Glomerular visceral epithelial cell (primary cell): ENCODE results near the gene NKD2.
"Not testable (repeated sequence)": the region's sequence is repeated elsewhere in the genome, so short reads cannot be mapped to it uniquely, and the experiment has no call there.

Source experiments
- DNase-seq: peaks from one replicate; pipeline ENCODE4 v3.0.0-alpha.2; 2016; ENCODE audit errors: extremely low spot score

Gene NKD2

DNA sequence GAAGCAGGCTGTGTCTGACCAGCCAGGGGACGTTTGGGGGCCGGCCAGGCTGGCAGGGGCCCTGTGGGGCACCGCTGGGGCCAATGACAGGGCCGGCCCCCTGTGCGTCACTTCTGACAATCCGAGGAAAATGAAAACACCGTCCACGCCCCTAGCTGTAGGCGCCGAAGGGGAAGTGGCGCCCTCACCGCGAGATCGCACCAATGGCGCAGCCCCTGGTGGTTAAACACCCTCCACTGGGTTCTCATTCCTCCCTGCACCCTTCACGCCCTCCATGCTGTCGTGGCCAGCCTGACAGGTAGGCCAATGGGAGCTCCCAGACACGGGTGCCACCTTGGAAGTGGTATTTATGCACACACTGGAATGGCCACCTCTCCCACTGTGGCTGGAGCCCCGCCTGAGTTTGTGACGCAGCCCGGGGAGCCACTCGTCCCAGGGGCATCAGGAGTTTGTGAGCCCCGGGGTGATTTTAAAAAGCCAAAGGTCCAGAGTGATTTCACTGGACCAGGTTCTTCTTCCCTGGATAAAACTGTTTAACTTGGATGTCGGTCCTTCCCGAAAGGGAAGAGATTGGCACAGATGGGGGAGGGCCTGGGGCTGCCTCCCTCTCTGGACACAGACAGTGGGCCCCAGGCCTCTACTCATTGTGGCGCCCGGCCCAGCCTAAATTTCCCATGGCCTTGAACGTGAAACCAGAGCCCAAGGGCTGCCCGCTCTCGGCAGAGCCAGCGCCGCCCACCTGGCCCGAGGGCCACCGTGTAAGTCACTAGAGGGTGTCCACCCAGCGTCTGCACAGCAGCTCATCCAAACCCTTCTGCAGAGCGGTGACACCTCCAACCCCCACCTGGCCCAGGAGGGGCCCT, 49.7 kb downstream of the NKD2 start:
- DNase-seq, result no peak

DNA sequence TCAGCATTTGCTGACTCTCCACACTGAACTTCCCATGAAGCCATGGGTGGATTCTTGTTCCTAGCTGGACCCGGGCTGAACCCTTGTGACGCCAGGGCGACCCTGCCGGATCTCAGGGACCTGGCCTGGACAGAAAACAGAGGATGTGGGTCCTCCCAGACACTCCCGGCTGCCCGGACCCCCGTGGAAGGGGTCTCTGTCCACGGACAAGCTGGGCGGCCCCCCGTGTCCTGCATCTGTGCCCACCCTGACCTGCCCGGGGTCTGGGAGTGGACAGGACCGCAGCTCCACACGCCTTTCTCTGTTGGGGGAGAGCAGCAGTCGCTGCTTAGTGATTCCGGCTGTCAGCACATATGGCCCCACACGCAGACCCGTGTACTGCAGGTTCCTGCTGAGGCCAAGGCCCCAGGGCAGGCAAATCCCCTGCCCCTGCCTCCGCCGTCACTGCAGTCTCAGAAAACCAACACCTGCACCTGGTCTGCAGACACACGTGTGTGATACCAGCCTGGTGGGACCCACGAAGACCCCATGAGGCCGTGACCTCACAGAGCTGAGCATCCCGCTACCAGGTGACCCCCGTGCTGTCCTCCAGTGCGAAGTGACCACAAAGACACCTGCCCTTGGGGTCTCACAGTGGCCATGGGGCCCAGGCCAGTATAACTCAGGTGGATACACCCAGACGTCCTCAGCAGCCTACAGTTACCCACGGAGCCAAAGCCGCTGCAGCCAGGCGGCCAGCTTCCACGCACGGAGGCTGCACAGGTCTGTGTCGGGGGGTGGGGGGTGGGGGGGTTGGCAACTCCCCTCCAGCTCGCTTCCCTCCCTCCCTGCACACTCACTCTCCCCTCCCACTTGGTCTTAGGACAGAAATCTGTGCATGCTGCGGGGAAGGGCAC, 50.6 kb downstream of the NKD2 start:
- DNase-seq, result no peak

DNA sequence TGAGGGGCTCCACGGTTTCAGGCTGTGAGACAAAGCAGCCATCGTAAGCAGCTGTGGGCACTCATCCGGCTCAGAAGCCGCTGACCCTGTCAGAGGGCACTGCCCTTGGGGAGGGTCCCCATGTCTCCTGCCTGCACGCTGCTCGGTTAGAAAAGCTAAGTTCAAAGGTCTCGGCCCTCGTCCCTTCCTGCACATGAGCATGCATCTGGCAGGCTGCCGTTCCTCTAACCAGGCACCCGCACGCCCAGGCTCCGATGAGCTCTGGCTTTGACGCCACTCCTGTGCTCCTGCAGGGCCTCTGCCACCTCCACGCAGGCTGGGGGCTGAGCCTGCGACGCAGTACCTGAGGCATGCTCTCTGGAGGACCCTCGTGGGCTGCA, 51.3 kb downstream of the NKD2 start:
- no peak for DNase-seq

DNA sequence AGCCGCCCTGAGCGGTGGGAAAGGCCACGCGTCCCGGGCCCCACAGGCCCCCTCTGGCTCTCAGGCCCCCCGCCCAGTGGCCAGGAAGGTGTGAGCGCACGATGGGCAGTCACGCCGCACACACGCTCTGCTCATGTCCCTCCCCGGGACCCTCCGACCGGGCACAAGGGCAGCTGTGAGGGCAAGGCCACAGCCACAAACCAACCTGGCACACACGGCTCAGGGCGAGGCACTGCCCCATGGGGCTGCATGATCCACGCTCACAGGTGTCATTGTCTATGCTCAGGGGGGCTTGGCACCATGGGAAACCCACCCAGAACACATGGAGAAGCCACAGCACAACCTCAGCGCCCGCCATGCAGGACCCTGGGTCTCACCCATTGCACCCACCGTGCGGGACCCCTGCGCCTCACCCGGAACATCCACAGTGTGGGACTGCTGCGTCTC, 52.0 kb downstream of the NKD2 start:
- DNase-seq, result no peak

DNA sequence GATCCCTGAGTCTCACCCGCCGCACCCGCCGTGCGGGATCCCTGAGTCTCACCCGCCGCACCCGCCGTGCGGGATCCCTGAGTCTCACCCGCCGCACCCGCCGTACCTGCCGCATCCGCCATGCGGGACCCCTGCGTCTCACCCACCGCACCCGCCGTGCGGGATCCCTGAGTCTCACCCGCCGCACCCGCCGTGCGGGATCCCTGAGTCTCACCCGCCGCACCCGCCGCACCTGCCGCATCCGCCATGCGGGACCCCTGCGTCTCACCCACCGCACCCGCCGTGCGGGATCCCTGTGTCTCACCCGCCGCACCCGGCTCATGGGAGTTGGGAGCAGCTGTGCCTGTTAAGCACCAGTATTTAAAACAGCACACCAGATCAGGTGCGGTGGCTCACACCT, 52.7 kb downstream of the NKD2 start:
- not testable (repeated sequence) for DNase-seq

DNA sequence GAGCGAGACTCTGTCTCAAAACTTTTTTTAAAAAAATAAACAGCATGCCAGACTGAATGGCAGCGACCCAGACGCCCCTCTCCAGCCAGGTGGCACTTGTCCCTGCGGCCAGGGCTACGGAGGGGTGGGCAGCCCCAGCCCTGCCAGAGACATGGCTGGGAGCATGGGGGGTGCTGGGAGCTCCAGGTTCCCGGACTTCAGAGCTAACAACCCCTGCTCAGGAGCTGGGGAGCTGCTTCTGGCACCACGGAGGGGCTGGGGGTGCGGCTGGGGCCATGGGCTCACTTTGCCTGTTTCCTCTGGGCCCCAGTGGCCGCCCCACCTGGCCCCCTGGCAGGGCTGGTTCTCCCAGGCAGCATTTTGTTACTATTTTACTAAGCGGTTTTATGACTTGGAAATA, 53.3 kb downstream of the NKD2 start:
- no peak for DNase-seq

DNA sequence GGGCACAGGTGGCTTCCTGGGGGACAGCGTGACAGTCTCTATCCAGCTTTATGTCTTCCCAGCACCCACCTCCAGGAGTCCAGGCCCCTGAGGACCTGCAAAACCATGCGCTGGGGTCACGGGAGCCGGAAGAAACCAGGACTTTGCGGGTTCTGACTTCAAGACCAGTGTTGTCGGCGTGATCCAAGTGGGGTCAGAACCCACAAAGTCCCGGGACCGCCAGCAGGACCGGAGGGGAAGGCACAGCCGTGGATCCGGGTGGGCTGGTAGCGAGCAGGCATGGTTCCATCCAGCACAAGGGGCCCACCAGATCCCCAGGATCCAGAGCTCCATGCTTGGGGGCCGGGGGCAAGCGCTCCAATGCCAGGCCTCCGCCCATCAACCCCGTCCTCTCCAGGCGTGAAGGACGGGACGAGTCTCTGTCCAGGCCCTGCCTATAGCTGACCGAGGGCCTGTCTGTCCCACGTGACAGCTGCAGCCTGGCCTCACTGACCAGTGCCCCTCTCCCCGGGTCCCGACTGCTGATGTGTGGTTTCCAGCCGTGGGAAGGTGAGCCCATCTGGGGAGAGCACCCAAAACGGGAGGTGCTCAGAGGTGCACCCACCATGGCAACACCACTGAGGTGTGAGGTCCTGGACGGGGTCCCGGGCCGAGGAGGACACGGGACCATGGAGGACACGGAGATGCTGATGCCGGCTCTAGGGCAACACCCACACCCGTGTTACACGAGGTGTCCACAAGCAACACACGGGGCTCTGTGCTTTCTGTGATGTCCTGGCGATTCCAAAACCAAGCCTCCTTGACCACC, 54.4 kb downstream of the NKD2 start:
- no peak for DNase-seq

DNA sequence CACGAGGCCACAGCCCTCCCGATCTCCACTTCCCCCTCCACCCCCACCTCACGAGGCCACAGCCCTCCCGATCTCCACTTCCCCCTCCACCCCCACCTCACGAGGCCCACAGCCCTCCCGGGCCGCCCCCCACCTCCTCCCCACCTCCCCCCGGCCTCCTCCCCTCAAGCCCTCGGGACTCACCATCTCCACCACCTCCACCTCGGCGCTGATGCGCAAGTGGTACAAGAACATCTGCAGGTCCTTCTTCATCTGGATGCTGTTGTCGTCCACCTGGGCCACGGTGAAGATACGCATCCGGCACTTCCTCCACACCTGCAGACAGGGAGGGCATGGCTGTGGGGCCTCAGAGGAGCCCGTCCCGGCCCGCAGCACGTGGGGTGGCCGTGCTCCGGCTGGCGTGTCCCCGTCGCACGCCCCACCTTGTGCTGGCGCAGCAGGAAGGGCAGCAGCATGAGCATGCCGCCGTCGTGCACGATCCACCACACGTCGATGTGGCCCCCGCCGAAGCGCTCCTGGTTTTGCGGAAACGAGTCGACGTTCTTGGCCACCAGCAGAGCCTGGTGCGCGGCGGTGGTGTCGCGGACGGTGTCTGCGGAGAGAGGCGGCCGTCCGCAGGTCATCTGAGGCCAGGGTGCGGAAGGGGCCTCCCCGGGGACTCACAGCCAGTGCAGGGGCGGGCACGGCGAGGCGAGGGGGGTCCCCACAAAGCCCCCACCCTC, 55.2 kb downstream of the NKD2 start:
- no peak for DNase-seq

DNA sequence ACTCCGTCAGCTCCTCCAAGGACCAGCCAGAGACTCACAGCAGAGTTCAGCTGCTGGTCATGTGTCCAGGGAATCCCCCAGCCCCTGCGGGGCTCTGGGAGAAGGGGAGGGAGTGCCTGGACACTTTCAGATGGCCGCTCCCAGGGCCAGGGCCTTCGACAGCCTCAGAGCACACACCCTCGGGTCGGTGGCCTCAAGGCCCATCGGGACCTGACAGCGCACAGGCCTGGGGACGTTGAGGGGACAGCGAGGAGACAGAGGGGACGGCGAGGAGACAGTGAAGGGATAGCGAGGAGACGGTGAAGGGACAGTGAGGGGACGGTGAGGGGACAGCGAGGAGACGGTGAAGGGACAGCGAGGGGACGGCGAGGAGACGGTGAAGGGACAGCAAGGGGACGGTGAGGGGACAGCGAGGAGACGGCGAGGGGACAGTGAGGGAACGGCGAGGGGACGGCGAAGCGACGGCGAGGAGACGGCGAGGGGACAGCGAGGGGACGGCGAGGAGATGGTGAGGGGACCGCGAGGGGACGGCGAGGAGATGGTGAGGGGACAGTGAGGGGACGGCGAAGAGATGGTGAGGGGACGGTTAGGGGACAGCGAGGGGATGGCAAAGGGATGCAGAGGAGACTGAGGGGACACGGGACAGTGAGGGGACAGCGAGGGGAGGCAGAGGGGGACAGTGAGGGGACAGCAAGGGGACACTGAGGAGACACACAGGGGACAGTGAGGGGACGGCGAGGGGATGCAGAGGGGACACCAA, 56.0 kb downstream of the NKD2 start:
- DNase-seq, result no peak

DNA sequence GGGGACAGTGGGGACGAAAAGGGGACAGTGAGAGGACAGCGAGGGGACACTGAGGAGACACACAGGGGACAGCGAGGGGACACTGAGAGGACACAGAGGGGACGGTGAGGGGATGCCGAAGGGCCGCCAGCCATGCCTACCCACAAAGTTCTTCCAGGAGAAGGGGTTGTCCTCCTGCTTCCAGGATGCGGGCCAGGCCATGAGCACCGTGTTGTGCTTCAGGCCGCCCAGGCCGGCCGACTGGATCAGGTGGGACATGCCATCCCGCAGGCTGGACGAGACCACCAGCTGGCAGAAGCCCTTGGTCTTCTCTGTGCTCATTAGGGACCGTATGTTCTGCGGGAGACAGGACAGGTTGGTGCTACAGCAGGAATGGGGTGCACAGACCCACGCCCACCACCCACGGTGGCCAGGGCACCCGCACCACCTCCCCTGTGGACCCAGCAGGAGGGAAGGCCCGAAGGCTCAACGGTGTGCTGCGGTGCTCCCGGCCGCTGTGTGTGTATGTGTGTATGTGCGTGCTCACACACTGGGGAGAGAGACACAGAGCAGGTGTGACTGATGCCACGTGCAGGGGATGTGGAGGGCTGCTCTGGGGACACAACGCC, 56.6 kb downstream of the NKD2 start:
- no peak for DNase-seq

DNA sequence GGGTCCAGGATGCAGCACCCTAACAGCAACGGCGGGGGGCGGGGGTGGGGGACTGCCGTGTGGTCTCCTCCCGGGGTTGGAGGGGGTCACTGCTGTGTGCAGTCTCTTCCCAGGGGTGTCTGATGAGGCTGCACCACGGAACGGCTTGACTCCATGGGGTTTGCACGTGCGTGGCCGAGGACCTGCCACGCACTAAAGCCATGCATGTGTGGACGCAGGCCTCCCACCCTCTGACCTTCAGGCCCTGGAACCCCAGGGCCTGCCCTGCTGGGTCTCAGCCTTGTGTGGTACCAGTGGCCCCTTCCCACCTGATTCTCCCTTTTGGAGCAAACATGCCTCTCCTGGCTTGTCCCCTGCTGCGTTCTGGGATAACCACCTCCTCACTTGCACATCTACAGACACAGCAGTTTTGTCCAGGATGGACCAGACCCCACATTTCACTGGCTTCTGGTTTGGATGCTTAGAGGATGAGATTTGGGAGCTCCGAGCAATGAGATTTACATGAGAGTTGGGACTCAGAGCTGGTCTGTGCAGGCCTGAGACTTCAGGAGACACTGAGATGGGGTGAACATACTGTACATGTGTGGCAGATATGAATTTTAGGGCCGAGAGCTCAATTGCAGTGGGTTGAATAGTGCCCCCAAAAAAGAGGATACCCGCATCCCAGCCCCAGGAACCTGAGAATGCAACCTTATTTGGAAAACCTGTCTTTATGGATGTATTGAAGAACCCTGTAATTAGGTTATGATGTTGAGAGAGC, 57.5 kb downstream of the NKD2 start:
- no peak for DNase-seq

DNA sequence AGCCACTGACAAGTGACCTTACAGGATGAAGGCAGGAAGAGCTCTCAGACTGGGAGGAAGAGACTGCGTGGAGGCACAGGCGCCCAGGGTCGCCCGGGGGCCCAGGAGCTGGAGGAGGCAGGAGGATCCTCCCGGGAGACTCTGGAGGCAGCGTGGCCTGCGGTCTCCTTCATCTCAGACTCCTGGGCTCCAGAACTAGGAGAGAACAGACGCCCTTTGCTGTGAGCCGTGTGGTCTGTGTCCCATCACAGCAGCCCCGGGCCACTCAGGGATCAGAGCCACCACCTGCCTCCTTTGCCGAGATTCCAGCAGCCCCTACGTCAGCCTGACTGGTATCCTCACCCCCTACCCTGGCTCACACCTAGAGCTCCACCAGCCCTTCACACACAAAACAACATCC, 58.1 kb downstream of the NKD2 start:
- no peak for DNase-seq

DNA sequence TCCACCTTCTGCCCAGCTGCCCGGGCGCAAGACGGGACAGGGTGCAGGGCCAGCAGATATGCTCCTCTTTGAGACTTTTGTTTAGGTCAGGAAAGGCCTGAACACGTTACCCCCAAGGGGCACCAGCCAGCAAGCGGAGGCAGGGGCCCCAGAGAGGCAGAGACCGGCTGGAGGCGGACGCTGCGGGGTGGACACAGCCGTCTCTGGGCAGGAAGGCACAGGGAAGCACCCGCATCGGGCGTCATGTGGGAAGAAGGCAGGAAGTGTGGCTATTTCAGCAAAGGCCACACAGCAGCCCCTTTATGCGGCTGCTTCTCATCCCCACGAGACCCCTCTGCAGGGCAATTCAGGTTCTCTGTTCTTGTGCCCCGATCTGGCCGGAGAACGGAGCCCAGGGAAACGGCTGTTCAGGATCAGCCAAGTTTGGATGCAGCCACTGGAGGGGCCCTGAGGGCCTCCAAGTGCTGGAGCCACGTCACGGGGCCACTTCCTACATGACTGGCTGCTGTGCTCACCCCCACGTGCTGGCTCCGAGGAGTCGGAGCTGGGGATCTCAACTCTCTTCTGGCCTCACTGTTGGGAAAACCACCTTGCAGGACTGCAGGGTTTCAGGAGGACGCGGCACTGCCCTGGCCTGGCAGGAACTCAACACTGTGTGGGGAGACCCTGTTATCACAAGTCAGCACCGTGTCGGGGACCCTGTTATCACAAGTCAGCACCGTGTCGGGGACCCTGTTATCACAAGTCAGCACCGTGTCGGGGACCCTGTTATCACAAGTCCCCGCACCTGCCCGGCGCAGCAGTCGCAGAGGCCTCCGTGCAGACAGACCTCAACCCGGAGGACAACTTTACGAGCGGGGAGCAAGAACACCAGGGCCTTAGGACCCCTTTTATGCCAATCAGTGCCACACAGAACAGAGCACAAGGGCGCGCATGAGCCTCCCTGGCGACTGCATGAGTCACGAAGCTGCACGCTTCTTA, 58.8 kb downstream of the NKD2 start:
- DNase-seq, result no peak

DNA sequence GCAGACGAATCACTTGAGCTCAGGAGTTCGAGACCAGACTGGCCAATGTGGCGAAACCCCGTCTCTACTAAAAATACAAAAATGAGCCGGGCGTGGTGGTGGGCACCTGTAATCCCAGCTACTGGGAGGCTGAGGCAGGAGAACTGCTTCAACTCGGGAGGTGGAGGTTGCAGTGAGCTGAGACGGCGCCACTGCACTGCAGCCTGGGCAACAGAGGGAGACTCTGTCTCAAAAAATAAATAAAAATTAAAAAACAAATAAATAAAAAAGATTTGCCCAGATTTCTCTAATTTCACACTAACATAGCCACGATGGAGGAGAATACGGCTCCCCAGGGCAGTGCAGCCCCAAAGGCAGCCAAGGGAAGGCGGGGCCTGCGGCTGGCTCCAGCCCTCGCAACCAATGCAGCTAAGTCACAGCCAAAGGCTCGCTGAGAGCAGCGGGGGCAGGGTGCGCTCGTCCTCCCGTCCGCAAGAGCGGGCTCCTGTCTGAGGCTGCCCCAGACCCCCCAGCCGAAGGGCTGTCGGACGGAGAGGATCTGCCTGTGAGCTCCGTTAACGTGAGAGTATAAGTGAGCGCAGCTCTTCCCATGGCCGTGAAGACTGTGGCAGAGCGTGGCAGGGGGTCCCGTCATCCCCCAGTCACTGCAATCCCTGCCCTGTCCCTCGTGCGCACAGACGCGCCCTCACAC, 59.7 kb downstream of the NKD2 start:
- no peak for DNase-seq

DNA sequence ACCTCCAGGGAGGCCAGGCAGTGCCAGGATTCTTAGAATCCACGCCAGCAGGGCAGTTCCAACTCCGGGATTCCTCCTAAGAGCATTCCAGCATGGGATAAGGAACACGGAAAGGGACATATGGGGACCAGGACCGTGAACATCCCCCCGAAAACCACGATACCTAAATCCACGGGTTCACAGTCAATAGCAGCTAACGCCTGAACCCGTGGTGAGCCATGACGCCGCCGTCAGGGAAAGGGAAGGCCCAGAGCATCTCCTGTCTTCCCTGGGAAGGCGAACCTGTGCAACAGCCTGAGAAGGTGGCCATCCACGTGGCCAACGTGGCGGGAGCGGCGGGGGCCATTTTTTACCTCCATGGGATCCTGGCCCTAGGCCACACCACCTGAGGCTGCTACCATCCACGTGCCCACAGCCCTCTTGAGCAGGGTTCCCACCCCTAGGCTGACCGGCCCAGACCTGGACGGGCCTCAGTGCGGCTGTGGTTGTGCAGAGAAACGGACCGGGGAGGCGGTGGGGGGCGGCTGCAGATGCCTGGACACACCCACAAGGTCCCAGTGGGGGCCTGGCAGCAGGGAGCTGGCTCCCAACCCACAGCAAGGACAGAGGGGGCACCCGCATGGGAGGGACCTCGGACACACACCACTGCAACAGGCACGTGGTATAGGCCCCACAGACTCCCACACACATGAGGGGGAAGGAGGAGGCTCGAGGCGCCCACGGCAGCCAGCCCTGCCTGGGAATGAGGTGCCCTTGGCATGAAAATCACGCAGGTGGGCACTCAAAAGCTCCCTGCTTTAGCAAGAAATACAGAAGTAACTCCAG, 60.5 kb downstream of the NKD2 start:
- DNase-seq, result no peak

DNA sequence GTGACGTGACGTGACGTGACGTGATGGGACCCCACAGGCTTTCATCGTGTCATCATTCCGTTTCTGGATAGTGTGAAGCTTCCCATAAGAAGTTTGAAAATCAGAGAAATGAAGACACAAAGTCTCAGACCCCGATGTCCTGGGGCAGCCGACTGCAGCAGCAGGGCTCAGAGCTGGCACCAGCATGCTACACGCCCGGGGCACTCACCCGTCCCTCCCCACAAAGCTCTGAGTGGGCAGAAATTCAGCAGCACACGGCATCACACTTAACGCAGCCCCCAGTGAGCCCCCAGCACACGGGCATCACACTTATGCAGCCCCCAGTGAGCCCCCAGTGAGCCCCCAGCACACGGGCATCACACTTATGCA, 61.1 kb downstream of the NKD2 start:
- DNase-seq, result no peak
